GM13976 (cell line): ENCODE data around the gene LGI2.

Experiments
- DNase-seq: peaks from one replicate; pipeline ENCODE4 v3.0.0; 2012; ENCODE audit warnings: low spot score
- in situ Hi-C: fragments of 300-500 bp; cut with MboI; formaldehyde crosslinking; loops from one replicate; pipeline ENCODE4 v1.12.0; 2022; ENCODE audit warnings: low sequenced_read_pairs, mixed read lengths, inconsistent platforms; ENCODE audit not compliant: unreplicated experiment
- TF ChIP-seq, protein P1 (sequence below): IDR thresholded peaks from 2 replicates; pipeline ENCODE4 v1.5.1; 2012; ENCODE audit warnings: borderline replicate concordance, mild to moderate bottlenecking; ENCODE audit not compliant: insufficient read depth; ENCODE audit errors: extremely low read depth, missing control alignments, control extremely low read depth

The LGI2 gene

DNA sequence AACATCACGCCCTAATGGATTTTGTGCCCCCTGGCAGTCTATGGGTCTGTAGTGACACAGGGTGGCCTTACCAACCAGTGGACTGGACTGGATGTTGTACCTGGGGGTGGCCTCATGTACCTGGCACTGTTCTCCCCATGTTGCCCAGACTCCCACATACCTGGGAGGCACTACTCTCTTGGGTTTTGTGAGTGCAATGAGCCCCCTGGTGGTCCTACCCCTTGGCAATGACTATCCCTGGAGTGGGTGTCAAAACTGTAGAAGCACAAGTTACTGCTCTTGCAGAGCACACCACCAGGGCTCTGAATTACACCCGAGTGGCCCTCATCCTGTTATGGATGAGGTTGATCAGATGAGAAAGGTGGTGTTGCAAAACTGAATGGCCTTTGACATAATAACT is 60.1 kb downstream of the LGI2 start:
- in situ Hi-C loops: no loop called here
- TF ChIP-seq, protein P1, sequence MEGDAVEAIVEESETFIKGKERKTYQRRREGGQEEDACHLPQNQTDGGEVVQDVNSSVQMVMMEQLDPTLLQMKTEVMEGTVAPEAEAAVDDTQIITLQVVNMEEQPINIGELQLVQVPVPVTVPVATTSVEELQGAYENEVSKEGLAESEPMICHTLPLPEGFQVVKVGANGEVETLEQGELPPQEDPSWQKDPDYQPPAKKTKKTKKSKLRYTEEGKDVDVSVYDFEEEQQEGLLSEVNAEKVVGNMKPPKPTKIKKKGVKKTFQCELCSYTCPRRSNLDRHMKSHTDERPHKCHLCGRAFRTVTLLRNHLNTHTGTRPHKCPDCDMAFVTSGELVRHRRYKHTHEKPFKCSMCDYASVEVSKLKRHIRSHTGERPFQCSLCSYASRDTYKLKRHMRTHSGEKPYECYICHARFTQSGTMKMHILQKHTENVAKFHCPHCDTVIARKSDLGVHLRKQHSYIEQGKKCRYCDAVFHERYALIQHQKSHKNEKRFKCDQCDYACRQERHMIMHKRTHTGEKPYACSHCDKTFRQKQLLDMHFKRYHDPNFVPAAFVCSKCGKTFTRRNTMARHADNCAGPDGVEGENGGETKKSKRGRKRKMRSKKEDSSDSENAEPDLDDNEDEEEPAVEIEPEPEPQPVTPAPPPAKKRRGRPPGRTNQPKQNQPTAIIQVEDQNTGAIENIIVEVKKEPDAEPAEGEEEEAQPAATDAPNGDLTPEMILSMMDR: no peak
- DNase-seq: no peak

DNA sequence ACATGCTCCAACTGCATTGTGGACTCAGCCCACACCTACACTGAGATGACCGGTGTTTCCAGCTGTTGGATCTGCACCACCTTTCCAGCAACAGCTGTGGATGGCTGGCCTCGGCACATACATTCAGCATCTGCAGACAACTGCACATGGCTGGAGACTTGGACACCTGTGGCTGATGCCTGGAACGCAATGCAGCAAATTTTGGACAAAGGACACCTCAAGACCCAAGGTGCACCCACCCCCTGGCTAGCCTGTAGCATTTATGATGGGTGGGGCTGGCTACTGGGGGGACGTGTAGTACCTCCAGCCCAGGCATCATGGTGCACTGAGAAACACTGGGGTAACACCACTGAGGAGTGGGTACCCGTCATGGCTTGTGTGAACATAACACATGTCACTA is 60.6 kb downstream of the LGI2 start:
- TF ChIP-seq, protein P1: no peak
- in situ Hi-C loops: no loop called here
- DNase-seq: no peak

DNA sequence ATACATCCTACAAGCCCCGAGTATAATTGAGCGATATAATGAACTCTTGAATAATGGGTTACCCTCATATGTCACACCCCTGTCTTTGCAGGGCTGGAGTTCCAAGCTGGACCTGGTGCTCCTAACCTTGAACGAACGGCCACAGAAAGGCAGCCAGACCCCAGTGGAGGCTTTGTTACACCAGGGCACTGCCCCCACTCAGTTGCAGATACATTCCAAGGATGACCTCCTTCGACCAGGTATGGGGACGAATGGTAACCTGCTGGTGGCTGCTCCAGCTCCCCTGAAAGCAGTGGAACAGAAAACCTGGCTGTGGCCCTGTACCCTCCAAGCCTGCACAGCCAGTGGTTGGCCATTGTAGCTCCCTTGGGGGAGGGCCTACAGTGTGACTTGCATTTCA is 61.3 kb downstream of the LGI2 start:
- DNase-seq: no peak
- TF ChIP-seq, protein P1: no peak
- in situ Hi-C loops: no loop called here

DNA sequence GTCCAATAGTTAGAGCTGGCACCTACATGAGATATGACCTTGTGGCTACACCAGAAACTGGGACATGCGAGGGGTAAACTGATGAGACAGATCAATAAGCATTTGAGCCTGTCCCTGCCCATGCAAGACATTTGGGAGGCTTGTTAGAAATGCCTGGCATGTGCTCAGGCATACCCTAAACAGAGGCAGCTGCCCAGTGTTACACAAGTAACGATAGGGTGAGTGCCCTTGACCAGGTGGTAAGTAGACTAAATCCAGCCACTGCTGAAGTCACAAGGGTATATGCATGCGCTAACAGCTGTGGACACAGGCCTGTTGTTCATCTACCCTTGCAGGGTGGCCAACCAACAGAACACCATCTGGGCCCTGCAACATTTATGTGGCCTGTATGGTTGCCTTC is 61.8 kb downstream of the LGI2 start:
- DNase-seq: no peak
- TF ChIP-seq, protein P1: no peak
- in situ Hi-C loops: no loop called here

DNA sequence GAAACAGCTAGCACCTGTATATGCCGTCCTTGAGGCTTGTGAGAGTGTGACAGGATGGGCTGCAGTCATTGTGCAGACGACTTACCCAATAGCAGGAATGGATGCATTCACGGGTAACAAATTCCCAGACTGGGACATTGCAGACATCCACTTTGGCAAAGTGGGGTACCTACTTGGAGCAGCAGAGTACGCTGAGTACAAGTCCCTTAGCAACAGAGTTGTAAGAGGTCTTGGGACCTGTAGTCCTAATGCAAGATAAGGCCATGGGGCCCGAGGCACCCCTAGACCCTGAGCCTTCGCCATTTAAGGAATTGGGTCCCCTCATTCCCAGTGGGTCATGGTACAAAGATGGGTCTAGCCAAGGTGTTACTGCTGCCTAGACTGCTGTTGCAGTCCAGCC is 62.5 kb downstream of the LGI2 start:
- DNase-seq: no peak
- in situ Hi-C loops: no loop called here
- TF ChIP-seq, protein P1: no peak

DNA sequence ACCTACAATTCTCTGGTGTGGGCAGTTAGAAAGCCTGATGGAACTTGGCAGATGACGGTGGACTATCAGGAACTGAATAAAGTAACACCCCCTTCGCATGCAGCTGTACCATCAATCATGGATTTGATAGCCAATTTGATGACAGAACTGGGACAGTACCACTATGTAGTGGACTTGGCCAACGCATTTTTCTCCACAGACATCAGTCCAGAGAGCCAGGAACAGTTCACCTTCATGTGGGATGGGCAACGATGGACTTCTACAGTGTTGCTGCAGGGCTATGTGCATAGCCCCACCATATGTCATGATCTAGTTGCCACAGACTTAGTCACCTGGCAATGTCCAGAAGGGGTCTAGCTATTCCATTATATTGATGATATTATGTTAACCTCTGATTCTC is 63.4 kb downstream of the LGI2 start:
- in situ Hi-C loops: no loop called here
- no peak for DNase-seq
- TF ChIP-seq, protein P1: no peak

DNA sequence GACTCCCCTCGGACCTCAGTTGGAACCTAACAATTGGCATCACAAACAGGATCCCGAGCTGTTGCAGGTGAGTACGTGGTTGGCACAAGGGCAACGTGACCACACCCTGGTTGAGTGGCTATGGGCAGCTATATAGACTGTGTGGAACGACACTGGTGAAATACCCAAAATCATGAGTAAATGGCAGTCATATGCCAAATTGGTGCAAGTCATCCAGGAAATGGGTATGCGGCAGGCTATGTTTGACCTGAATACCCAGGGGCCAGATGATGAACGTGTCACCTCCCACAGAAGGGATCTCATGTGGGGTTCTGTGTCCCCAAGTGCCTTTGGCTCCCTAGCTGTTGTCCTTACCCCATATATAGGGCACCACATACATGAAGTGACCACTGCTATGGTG is 64.7 kb downstream of the LGI2 start:
- in situ Hi-C loops: no loop called here
- no peak for DNase-seq
- TF ChIP-seq, protein P1: no peak
